ENCODE data around the gene GNAI3. TPM values are rescaled to one million over a fixed set of nuclear protein-coding genes. Genes with fewer than 3 reads are reported as not detected.

GNAI3 gene
- total and polyA plus RNA-seq, 2 donors (not counting 3 experiments of a cell fraction or from before 2014, with no cell fraction given) = 5.0 to 14.0 TPM

GRCh38 chr1:109570414-109570813, 22.0 kb downstream of the GNAI3 start:
- Histone ChIP-seq H3K9ac (replicated peaks; ENCODE audit: extremely low read depth, insufficient read depth, low read length) (no peak overlapping the region), H4K20me1 (replicated peaks; ENCODE audit: control insufficient read depth, extremely low read depth, insufficient read depth, low read length) (peaks cover 13% of the 10 kb centered on the region)

More at GRCh38 chr1:109570414-109570813, 22.0 kb downstream of the GNAI3 start:
- no peaks in the 10 kb centered on the region for H3K9me1 ChIP-seq (replicated peaks; ENCODE audit: control insufficient read depth, extremely low read depth, insufficient read depth, low read length)
- TF ChIP-seq, protein P1, sequence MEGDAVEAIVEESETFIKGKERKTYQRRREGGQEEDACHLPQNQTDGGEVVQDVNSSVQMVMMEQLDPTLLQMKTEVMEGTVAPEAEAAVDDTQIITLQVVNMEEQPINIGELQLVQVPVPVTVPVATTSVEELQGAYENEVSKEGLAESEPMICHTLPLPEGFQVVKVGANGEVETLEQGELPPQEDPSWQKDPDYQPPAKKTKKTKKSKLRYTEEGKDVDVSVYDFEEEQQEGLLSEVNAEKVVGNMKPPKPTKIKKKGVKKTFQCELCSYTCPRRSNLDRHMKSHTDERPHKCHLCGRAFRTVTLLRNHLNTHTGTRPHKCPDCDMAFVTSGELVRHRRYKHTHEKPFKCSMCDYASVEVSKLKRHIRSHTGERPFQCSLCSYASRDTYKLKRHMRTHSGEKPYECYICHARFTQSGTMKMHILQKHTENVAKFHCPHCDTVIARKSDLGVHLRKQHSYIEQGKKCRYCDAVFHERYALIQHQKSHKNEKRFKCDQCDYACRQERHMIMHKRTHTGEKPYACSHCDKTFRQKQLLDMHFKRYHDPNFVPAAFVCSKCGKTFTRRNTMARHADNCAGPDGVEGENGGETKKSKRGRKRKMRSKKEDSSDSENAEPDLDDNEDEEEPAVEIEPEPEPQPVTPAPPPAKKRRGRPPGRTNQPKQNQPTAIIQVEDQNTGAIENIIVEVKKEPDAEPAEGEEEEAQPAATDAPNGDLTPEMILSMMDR (IDR thresholded peaks at IDR 0.05; ENCODE audit: extremely low read depth in 1 of 2, insufficient read depth in 1 of 2, low read depth in 1 of 2, low read length in 2 of 2) = no peak
- TF ChIP-seq EZH2 (IDR thresholded peaks at IDR 0.05; ENCODE audit: borderline replicate concordance, low read depth, low read length, severe bottlenecking) = no peak
- TF ChIP-seq MAX (IDR thresholded peaks at IDR 0.05; ENCODE audit: insufficient read depth, insufficient read length) = no peak
- TF ChIP-seq JUN (IDR thresholded peaks at IDR 0.05; ENCODE audit: borderline replicate concordance, insufficient read depth, insufficient read length, low read depth) = no peak
- no peak for TF ChIP-seq GATA2 (IDR thresholded peaks at IDR 0.05; ENCODE audit: insufficient read depth, insufficient read length, low read depth, low read length)
- TF ChIP-seq FOS (IDR thresholded peaks at IDR 0.05; ENCODE audit: borderline replicate concordance, insufficient read depth, low read length) = no peak
- TF ChIP-seq POLR2AphosphoS5 (IDR thresholded peaks at IDR 0.05; ENCODE audit: insufficient read depth, low read depth, low read length) = no peak
- no peak for TF ChIP-seq POLR2A (IDR thresholded peaks at IDR 0.05; ENCODE audit: low read depth, low read length)
- no peak for TF ChIP-seq MYC (IDR thresholded peaks at IDR 0.05; ENCODE audit: low read depth, low read length)
- H3K4me3 ChIP-seq (replicated peaks in 1 of 3; ENCODE audit: insufficient read depth in 1 of 3, low read depth in 1 of 3, low read length in 3 of 3) = no peak overlapping the region
- DNase-seq (ENCODE audit: low read depth, low spot score) (peak; percentile 24), FAIRE-seq (no peak)
- H3K36me3 ChIP-seq (ENCODE audit: control insufficient read depth in 2 of 2, extremely low read depth in 1 of 2, insufficient read depth in 2 of 2, low read length in 2 of 2) = peaks cover 0 to 3% of the 10 kb centered on the region in 2 experiments
- BruUV-seq (replicated peaks) = no TSS peak
- ChIA-PET POLR2A (no interaction called here), CTCF (interaction anchor here (0.8 to 2.9 kb wide), 7 partner anchors 9 to 70 kb away, joined by 3 to 16 read pairs (median 4); no protein-coding TSS in a partner anchor)
- peaks cover 86% of the 10 kb centered on the region for H3K79me2 ChIP-seq (ENCODE audit: control insufficient read depth, insufficient read depth, low read length)
- intact Hi-C loops (cut with micrococcal nuclease) = no loop called here
- peaks cover 12% of the 10 kb centered on the region for H3K4me1 ChIP-seq (ENCODE audit: control insufficient read depth, extremely low read depth, insufficient read depth, low read length)
- dilution Hi-C loops (cut with MboI; ENCODE audit: extremely low pct_ligation_motif_present, low sequenced_read_pairs) = no loop called here
- H3K27ac ChIP-seq (ENCODE audit: insufficient read depth, low read depth, low read length) = no peak overlapping the region
- H2AFZ ChIP-seq (ENCODE audit: low read depth, low read length) = no peak overlapping the region
- no peak overlapping the region for H3K4me2 ChIP-seq (ENCODE audit: insufficient read depth, low read length)
- no peaks in the 10 kb centered on the region for H3K9me3 ChIP-seq (replicated peaks; ENCODE audit: control insufficient read depth, insufficient read depth, low read length)
- no peaks in the 10 kb centered on the region for H3K27me3 ChIP-seq (ENCODE audit: control insufficient read depth in 2 of 2, insufficient read depth in 2 of 2, low read length in 2 of 2)

All from endothelial cell of umbilical vein (primary cell).